ENCODE measurements around the gene RAE1. TPM values are rescaled to one million over a fixed set of nuclear protein-coding genes. Genes with fewer than 3 reads are reported as not detected.
A peak's percentile ranks its signal among the peaks of the same experiment; 100 is the strongest.
"Not testable (repeated sequence)": the region's sequence is repeated elsewhere in the genome, so short reads cannot be mapped to it uniquely, and the experiment has no call there.

The RAE1 gene
- total and polyA plus RNA-seq, 2 experiments from 2014 or later, result 35.4 to 43.3 TPM

DNA sequence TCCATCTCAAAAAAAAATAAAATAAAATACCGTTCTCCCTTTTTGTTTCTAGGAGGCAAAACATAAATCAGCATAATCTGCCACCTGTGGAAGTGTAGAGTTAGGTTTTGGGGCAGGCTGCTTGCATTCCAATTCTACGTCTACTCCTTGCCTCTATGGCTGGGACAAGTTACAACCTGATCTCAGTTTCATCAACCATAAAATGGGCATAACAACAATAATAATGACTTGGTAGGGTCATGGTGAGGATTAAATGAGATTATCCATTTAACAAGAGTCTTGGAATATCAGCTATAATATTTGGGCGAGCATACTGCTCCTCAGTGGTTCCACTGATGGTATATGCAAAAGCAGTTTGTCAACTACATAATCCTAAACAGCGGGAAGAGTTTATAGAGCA lies 3.7 kb upstream of the RAE1 start (continued):
- TF ChIP-seq, protein P1, sequence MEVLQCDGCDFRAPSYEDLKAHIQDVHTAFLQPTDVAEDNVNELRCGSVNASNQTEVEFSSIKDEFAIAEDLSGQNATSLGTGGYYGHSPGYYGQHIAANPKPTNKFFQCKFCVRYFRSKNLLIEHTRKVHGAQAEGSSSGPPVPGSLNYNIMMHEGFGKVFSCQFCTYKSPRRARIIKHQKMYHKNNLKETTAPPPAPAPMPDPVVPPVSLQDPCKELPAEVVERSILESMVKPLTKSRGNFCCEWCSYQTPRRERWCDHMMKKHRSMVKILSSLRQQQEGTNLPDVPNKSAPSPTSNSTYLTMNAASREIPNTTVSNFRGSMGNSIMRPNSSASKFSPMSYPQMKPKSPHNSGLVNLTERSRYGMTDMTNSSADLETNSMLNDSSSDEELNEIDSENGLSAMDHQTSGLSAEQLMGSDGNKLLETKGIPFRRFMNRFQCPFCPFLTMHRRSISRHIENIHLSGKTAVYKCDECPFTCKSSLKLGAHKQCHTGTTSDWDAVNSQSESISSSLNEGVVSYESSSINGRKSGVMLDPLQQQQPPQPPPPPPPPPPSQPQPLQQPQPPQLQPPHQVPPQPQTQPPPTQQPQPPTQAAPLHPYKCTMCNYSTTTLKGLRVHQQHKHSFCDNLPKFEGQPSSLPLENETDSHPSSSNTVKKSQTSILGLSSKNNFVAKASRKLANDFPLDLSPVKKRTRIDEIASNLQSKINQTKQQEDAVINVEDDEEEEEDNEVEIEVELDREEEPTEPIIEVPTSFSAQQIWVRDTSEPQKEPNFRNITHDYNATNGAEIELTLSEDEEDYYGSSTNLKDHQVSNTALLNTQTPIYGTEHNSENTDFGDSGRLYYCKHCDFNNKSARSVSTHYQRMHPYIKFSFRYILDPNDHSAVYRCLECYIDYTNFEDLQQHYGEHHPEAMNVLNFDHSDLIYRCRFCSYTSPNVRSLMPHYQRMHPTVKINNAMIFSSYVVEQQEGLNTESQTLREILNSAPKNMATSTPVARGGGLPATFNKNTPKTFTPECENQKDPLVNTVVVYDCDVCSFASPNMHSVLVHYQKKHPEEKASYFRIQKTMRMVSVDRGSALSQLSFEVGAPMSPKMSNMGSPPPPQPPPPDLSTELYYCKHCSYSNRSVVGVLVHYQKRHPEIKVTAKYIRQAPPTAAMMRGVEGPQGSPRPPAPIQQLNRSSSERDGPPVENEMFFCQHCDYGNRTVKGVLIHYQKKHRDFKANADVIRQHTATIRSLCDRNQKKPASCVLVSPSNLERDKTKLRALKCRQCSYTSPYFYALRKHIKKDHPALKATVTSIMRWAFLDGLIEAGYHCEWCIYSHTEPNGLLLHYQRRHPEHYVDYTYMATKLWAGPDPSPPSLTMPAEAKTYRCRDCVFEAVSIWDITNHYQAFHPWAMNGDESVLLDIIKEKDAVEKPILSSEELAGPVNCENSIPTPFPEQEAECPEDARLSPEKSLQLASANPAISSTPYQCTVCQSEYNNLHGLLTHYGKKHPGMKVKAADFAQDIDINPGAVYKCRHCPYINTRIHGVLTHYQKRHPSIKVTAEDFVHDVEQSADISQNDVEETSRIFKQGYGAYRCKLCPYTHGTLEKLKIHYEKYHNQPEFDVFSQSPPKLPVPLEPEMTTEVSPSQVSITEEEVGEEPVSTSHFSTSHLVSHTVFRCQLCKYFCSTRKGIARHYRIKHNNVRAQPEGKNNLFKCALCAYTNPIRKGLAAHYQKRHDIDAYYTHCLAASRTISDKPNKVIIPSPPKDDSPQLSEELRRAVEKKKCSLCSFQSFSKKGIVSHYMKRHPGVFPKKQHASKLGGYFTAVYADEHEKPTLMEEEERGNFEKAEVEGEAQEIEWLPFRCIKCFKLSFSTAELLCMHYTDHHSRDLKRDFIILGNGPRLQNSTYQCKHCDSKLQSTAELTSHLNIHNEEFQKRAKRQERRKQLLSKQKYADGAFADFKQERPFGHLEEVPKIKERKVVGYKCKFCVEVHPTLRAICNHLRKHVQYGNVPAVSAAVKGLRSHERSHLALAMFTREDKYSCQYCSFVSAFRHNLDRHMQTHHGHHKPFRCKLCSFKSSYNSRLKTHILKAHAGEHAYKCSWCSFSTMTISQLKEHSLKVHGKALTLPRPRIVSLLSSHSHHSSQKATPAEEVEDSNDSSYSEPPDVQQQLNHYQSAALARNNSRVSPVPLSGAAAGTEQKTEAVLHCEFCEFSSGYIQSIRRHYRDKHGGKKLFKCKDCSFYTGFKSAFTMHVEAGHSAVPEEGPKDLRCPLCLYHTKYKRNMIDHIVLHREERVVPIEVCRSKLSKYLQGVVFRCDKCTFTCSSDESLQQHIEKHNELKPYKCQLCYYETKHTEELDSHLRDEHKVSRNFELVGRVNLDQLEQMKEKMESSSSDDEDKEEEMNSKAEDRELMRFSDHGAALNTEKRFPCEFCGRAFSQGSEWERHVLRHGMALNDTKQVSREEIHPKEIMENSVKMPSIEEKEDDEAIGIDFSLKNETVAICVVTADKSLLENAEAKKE (CRISPR knock-in tag; IDR thresholded peaks at IDR 0.05), result no peak
- TF ChIP-seq CREB1 (CRISPR knock-in tag; IDR thresholded peaks at IDR 0.05; ENCODE audit: low read depth), result no peak
- no peak for TF ChIP-seq ZNF331 (CRISPR knock-in tag; IDR thresholded peaks at IDR 0.05; ENCODE audit: low read depth)
- no peak for TF ChIP-seq EZH2 (IDR thresholded peaks at IDR 0.05; ENCODE audit: low read depth, unreplicated experiment)

DNA sequence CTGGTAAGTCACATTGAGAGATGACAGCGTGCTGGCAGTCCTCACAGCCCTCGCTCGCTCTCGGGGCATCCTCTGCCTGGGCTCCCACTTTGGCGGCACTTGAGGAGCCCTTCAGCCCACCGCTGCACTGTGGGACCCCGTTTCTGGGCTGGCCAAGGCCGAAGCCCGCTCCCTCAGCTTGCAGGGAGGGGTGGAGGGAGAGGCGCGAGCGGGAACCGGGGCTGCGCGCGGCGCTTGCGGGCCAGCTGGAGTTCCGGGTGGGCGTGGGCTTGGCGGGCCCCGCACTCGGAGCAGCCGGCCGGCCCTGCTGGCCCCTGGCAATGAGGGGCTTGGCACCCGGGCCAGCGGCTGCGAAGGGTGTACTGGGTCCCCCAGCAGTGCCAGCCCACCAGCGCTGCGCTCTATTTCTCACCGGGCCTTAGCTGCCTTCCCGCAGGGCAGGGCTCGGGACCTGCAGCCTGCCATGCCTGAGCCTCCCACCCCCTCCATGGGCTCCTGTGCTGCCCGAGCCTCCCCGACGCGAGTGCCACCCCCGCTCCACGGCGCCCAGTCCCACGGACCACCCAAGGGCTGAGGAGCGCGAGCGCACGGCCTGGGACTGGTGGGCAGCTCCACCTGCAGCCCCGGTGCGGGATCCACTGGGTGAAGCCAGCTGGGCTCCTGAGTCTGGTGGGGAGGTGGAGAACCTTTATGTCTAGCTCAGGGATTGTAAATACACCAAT lies 2.7 kb upstream of the RAE1 start:
- peak overlapping the region; percentile 37; the same call in 1 of the 2 replicates for H3K4me2 ChIP-seq

DNA sequence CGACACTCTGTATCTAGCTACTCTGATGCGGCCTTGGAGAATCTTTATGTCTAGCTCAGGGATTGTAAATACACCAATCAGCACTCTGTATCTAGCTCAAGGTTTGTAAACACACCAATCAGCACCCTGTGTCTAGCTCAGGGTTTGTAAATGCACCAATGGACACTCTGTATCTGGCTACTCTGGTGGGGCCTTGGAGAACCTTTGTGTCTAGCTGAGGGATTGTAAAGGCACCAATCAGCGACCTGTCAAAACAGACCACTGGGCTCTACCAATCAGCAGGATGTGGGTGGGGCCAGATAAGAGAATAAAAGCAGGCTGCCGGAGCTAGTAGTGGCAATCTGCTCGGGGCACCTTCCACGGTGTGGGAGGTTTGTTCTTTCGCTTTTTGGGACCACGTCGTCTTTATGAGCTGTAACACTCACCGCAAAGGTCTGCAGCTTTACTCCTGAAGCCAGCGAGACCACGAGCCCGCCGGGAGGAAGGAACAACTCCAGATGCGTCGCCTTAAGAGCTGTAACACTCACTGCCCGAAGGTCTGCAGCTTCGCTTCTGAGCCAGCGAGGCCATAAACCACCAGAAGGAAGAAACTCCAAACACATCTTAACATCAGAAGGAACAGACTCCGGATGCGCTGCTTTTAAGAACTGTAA lies 2.0 kb upstream of the RAE1 start:
- not testable (repeated sequence) for H3K9me2 ChIP-seq (ENCODE audit: insufficient read depth); H3K4me1 ChIP-seq (ENCODE audit: insufficient read depth); H3K4me1 Mint-ChIP-seq; H3F3A ChIP-seq (replicated peaks; ENCODE audit: low read depth); DNase-seq (ENCODE audit: low spot score); H2AFZ ChIP-seq; H3K36me3 ChIP-seq (ENCODE audit: insufficient read depth); H3K9me3 Mint-ChIP-seq; H3K27me3 ChIP-seq (ENCODE audit: insufficient read depth); H3K4me3 Mint-ChIP-seq; H3K27ac Mint-ChIP-seq; H3K27ac ChIP-seq (ENCODE audit: low read depth); H3K4me3 ChIP-seq; H3K27me3 Mint-ChIP-seq (ENCODE audit: insufficient read depth, low read depth, poor library complexity); ATAC-seq; H3K4me2 ChIP-seq
- H3K79me2 ChIP-seq (replicated peaks; ENCODE audit: insufficient read depth), result peaks cover 29% of the 10 kb centered on the region
- H4K20me1 ChIP-seq (replicated peaks; ENCODE audit: insufficient read depth), result peaks cover 12% of the 10 kb centered on the region; the same call in 1 of the 2 replicates
- peaks cover 15% of the 10 kb centered on the region for H3K36me3 Mint-ChIP-seq (ENCODE audit: low read depth)

More for the DNA sequence above, 2.7 kb upstream of the RAE1 start:
- H3K27me3 Mint-ChIP-seq (ENCODE audit: insufficient read depth, low read depth, poor library complexity); H3K4me3 Mint-ChIP-seq; H3K4me1 ChIP-seq (ENCODE audit: insufficient read depth); H3K27me3 ChIP-seq (ENCODE audit: insufficient read depth); H4K20me1 ChIP-seq (replicated peaks; ENCODE audit: insufficient read depth); H3K27ac ChIP-seq (ENCODE audit: low read depth); H3K4me1 Mint-ChIP-seq; H3K36me3 ChIP-seq (ENCODE audit: insufficient read depth); H3F3A ChIP-seq (replicated peaks; ENCODE audit: low read depth); H3K27ac Mint-ChIP-seq; H3K9me2 ChIP-seq (ENCODE audit: insufficient read depth); H3K9me3 Mint-ChIP-seq; ATAC-seq; DNase-seq (ENCODE audit: low spot score); H3K36me3 Mint-ChIP-seq (ENCODE audit: low read depth): not testable (repeated sequence)
- H2AFZ ChIP-seq, result peak overlapping the region; percentile 72; the same call in 1 of the 2 replicates
- peak overlapping the region; percentile 32; the same call in 1 of the 2 replicates for H3K4me3 ChIP-seq
- peaks cover 22% of the 10 kb centered on the region for H3K79me2 ChIP-seq (replicated peaks; ENCODE audit: insufficient read depth)
